Transverse colon (tissue), 4 donors: ENCODE data around the gene PLXDC2. TPM values are rescaled to one million over a fixed set of nuclear protein-coding genes. Genes with fewer than 3 reads are reported as not detected.

Experiments
- DNase-seq: peaks from one replicate; pipeline ENCODE4 v3.0.0-alpha.2; 2019
- H3K27ac ChIP-seq, 4 donors: fragments of 200-600 bp; sonication (generic); 2 replicates each; pipeline ENCODE4 v1.5.1; 2016 to 2018; ENCODE audit warnings: inconsistent platforms in 4 of 4
- H3K27me3 ChIP-seq: fragments of 200-600 bp; sonication (generic); 2 replicates; pipeline ENCODE4 v1.5.1; 2017; ENCODE audit warnings: inconsistent platforms
- H3K36me3 ChIP-seq, 4 donors: fragments of 200-600 bp; sonication (generic); 2 replicates each; pipeline ENCODE4 v1.5.1; 2017 to 2019; ENCODE audit warnings: inconsistent platforms in 4 of 4
- H3K4me1 ChIP-seq, 4 donors: fragments of 200-600 bp; sonication (generic); 2 replicates each; pipeline ENCODE4 v1.5.1; 2017 to 2020; ENCODE audit warnings: inconsistent platforms in 4 of 4
- H3K4me3 ChIP-seq, 4 donors: fragments of 200-600 bp; sonication (generic); 1 replicate in 1 of 4; 2 replicates in 3 of 4; pipeline versions ENCODE4 v1.5.1 to v1.6.1; 2017 to 2019; ENCODE audit warnings: inconsistent platforms in 4 of 4
- H3K9me3 ChIP-seq, 2 donors: fragments of 200-600 bp; sonication (generic); 2 replicates each; pipeline ENCODE4 v1.5.1; 2017 to 2019; ENCODE audit warnings: inconsistent platforms in 2 of 2
- EP300 ChIP-seq: sonication (generic); formaldehyde crosslinking; IDR thresholded peaks from one replicate; pipeline ENCODE4 v1.6.1; 2017; ENCODE audit warnings: antibody characterized with exemption, low read depth
- POLR2A ChIP-seq: fragments of 450-650 bp; IDR thresholded peaks from one replicate; pipeline ENCODE4 v1.6.1; 2016; ENCODE audit warnings: antibody characterized with exemption, mild to moderate bottlenecking, moderate library complexity
- POLR2AphosphoS5 ChIP-seq, 3 donors: sonication (generic); formaldehyde crosslinking; IDR thresholded peaks; one replicate each; pipeline ENCODE4 v1.6.1; 2016; ENCODE audit warnings: antibody characterized with exemption in 3 of 3
- WGBS, 2 donors: methylation state at CpG; one replicate each; pipeline ENCODE4 v1.1.5; 2018; ENCODE audit warnings: low coverage in 1 of 2; 5-methylcytosine and 5-hydroxymethylcytosine counted together
- in situ Hi-C, 4 donors: fragments of 200-750 bp; cut with MboI; loops; one replicate each; pipeline versions ENCODE4 v1.15.0 to v1.15.1; 2017; ENCODE audit warnings: low sequenced_read_pairs in 3 of 4, low pct_ligation_motif_present in 1 of 4, low pct_unique_long_range_greater_than_20kb in 1 of 4
- intact Hi-C: fragments of 100-400 bp; cut with DNase I; formaldehyde crosslinking; loops from one replicate; pipeline ENCODE4 v1.15.1; 2023; ENCODE audit warnings: low total_unique reads
- total RNA-seq, 4 donors: library from RNA; depleted of rRNA; stranded (reverse); fragments of >200 nt; gene quantifications; one replicate each; pipeline ENCODE4 v1.1.0, GENCODE V29; 2016
- TF ChIP-seq, protein P1 (sequence below), 5 experiments: fragments of 200-600 bp in 3 of 5; fragments of 450-650 bp in 2 of 5; sonication (generic) in 3 of 5; IDR thresholded peaks; 1 replicate in 2 of 5; 2 replicates in 3 of 5; pipeline ENCODE4 v1.5.1; 2016 to 2017; ENCODE audit warnings: antibody characterized with exemption in 5 of 5, inconsistent platforms in 3 of 5, mild to moderate bottlenecking in 2 of 5, moderate library complexity in 1 of 5

The PLXDC2 gene
- total RNA-seq, 4 donors from 2014 or later, result 12.0 to 32.2 (median 20.3) TPM

DNA sequence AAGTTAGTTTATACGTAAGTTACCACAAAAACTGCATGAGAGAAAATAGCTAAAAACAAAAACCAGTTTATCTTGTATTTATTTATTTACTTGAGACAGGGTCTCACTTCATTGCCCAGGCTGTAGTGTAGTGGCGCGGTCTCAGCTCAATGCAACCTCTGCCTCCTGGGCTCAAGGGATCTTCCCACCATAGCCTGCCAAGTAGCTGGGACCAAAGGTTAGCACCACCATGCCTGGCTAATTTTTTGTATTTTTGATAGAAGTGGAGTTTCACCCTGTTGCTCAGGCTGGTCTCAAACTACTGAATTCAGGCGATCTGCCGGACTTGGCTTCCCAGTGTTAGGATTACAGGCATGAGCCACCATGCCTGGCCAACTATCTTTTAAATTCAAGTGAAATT lies 277.4 kb downstream of the PLXDC2 start:
- Histone ChIP-seq H3K27ac (no peak overlapping the region), H3K4me1 (peaks cover 0 to 31% (median 4%) of the 10 kb centered on the region in 4 donors), H3K36me3 (no peaks in the 10 kb centered on the region), H3K9me3 (no peaks in the 10 kb centered on the region), H3K4me3 (no peak overlapping the region), H3K27me3 (no peaks in the 10 kb centered on the region)
- TF ChIP-seq POLR2AphosphoS5 (IDR thresholded peaks at IDR 0.05) (no peak), EP300 (no peak), POLR2A (no peak)
- TF ChIP-seq, protein P1, sequence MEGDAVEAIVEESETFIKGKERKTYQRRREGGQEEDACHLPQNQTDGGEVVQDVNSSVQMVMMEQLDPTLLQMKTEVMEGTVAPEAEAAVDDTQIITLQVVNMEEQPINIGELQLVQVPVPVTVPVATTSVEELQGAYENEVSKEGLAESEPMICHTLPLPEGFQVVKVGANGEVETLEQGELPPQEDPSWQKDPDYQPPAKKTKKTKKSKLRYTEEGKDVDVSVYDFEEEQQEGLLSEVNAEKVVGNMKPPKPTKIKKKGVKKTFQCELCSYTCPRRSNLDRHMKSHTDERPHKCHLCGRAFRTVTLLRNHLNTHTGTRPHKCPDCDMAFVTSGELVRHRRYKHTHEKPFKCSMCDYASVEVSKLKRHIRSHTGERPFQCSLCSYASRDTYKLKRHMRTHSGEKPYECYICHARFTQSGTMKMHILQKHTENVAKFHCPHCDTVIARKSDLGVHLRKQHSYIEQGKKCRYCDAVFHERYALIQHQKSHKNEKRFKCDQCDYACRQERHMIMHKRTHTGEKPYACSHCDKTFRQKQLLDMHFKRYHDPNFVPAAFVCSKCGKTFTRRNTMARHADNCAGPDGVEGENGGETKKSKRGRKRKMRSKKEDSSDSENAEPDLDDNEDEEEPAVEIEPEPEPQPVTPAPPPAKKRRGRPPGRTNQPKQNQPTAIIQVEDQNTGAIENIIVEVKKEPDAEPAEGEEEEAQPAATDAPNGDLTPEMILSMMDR (IDR thresholded peaks at IDR 0.05), result no peak
- DNase-seq, result no peak
- intact Hi-C loops (no loop called here), in situ Hi-C loops (no loop called here)
- WGBS, 2 donors, result 71 to 83% methylated on average over 5 of the region's 5 CpGs

DNA sequence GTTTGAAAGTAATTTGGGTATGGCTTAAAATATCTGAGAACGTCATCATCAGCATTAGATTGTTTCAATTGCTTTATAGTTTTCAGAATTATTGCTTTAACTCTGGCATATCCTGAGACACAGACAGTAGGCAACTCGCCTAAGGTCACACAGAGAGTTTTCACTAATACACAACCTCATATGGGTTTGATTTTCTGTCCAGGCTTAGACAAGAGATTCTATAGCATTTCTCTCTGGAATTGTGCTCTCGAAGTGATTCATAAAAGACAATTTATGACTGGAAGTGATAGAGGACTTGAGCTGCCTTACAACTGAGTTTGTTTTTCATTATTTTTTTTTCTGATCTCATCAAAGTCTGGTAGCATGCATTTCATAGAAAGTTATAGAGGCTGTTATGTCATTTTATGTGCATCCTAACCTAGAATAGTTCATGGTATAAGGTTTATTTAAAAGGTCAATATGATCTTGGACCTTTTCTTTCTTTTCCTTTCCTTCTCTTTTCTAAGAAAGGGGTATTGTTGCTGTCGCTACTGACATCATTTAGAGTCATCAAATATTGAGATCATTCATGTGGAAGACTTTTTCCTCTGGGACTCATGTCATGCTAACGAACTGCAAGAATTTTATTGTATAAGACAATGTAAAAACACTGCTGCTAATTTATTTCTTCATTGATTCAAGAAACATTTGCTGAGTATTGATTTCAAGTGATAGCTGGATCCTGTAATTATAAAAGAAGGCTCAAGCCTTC lies 278.2 kb downstream of the PLXDC2 start:
- 53 to 62% methylated on average over 5 of the region's 5 CpGs for whole genome bisulfite sequencing, 2 donors
- intact Hi-C loops, result no loop called here
- in situ Hi-C loops, result no loop called here
- DNase-seq, result no peak
- H3K27ac ChIP-seq, result no peak overlapping the region
- TF ChIP-seq EP300 (no peak), POLR2A (no peak), POLR2AphosphoS5 (IDR thresholded peaks at IDR 0.05) (no peak)
- TF ChIP-seq, protein P1 (IDR thresholded peaks at IDR 0.05), result no peak
- H3K36me3 ChIP-seq, result no peaks in the 10 kb centered on the region
- no peak overlapping the region for H3K4me3 ChIP-seq
- no peaks in the 10 kb centered on the region for H3K9me3 ChIP-seq
- no peaks in the 10 kb centered on the region for H3K27me3 ChIP-seq
- H3K4me1 ChIP-seq, result peaks cover 0 to 24% (median 0%) of the 10 kb centered on the region in 4 donors

DNA sequence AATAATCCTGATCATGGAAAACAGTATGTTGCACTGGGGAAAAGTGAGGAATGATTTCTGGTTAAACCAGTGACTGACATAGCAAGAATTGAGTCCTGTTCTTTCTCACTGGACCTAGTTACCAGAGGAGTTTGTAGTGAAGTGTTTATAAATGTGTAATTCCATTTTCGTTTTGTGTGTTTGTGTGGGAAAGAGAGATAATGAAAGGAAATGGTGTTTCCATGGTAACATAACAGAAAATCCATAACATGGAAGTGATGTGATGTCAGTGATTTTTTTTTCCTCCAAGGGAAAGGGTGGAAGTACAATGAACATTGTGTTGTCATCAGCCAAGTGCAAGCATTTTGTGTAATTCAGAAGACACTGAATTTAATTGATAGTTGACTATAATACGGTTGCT lies 283.9 kb downstream of the PLXDC2 start:
- H3K4me1 ChIP-seq, result peaks cover 0 to 11% (median 3%) of the 10 kb centered on the region in 4 donors
- H3K27ac ChIP-seq, result peak overlapping the region in 1 of 4 donors; percentile 22
- no peaks in the 10 kb centered on the region for H3K36me3 ChIP-seq
- no peaks in the 10 kb centered on the region for H3K27me3 ChIP-seq
- in situ Hi-C loops (no loop called here), intact Hi-C loops (no loop called here)
- H3K4me3 ChIP-seq, result no peak overlapping the region
- H3K9me3 ChIP-seq, result no peaks in the 10 kb centered on the region
- no peak for DNase-seq
- WGBS, 2 donors, result 26 to 43% methylated on average over 2 of the region's 2 CpGs
- no peak for TF ChIP-seq EP300
- TF ChIP-seq, protein P1 (IDR thresholded peaks at IDR 0.05), result no peak
- peak in 2 of 3 donors; percentile 12 to 29 for TF ChIP-seq POLR2AphosphoS5 (IDR thresholded peaks at IDR 0.05)
- no peak for TF ChIP-seq POLR2A

DNA sequence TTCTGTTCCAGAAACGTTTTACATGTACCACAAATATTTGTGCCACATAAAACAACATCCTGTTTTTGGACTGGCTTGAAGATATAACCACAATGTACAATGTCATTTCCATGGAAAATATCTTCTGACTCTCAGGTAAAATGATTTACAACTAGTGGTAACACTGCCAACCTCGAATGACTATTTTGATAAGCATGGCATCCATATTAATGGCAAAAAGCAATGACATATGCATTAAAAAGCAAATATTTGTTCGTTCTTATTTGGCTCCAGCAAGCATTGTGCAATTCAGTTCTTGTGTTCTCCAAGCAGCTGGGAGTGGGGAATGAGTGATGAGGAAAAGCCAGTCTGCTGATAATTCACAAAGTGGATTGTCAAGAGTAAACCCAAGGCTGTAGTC lies 289.0 kb downstream of the PLXDC2 start:
- no peaks in the 10 kb centered on the region for H3K36me3 ChIP-seq
- no peak overlapping the region for H3K27ac ChIP-seq
- H3K4me1 ChIP-seq, result peaks cover 0 to 3% (median under 1%) of the 10 kb centered on the region in 4 donors
- H3K4me3 ChIP-seq, result no peak overlapping the region
- H3K9me3 ChIP-seq, result no peaks in the 10 kb centered on the region
- in situ Hi-C loops (no loop called here), intact Hi-C loops (no loop called here)
- DNase-seq, result no peak
- TF ChIP-seq POLR2AphosphoS5 (IDR thresholded peaks at IDR 0.05), result peak in 1 of 3 donors; percentile 7
- no peak for TF ChIP-seq POLR2A
- TF ChIP-seq, protein P1 (IDR thresholded peaks at IDR 0.05), result no peak
- no peaks in the 10 kb centered on the region for H3K27me3 ChIP-seq
- WGBS, 2 donors, result 18 to 36% methylated on average over 3 of the region's 3 CpGs
